Measurements from ENCODE around the gene KRT83.
"Not testable (repeated sequence)": the region's sequence is repeated elsewhere in the genome, so short reads cannot be mapped to it uniquely, and the experiment has no call there.

KRT83 gene

DNA sequence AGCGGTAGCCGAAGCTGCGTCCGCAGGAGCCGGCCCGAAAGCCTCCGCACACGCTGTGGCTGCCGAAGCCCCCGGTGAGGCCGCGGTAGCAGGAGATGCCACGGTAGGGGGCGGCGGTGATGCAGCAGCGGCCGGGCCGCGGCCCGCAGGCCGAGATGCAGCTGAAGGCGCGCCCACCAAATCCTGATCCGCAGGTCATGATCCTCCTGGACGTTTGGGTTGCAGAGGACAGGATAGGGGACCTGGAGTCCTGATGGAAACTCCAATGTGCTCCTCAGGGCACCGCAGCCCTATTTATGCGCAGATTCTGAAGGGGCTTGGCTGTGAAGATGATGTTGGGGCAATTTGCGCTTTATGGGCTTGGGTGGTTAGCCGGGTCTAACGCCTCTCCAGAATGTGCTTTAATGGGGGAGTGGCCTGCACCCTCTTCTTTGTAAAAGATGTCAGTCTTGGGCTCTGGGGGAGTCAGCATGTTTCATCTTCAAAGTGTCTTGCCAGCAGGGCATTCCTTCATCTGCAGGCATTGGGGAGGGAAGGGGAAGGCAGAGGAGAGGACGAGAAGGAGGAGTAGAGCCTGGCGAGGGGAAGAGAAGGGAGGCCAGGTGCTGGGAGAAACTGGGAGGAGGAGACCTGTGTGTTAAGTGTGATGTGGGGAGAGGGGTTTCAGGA, 29.8 kb downstream of the KRT83 start, which contains the start of gene KRT81:
Gene KRT81, minus strand, starts transcription at position 268 of the 669 bp plus-strand sequence. Its CDS starts 69 bp downstream, at position 199.
- Histone ChIP-seq H2AFZ (ENCODE audit: low read depth, low read length) (no peak within 1 kb of the TSS), H3K27me3 (ENCODE audit: insufficient read depth, low read length) (no peaks in the 10 kb centered on the region)

DNA sequence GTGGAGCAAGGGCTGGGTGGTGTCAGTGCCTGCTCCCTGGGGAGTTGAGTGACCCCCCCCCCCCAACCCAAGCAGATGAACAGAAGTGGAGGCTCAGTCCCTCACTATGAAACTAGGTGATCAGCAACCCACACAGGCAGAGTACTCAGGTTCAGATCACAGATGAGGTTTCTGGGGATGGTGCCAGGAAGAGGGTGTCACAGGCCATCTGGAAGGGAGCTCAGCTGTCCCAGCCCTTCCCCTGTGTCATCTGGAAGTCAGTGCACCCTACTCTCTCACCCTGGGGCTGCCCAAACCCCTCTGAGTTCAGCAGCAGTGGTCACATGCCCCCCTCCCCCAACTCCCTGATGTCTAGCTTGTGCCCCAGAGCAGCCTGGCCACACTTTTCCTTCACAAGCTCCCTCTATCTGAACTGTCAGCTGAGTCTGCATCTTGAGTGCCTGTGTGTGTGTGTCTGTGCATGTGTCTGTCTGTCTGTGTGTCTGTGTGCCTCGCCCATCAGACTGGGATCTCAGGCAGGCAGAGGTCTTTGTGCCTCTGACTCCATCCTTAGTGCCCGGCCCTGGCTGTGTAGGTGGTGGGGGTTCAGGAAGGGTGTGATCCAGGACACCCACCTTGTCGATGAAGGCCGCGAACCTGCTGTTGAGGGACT, 30.6 kb downstream of the KRT83 start:
- not testable (repeated sequence) for H3K9me3 ChIP-seq (ENCODE audit: low read length); H3K4me1 ChIP-seq (ENCODE audit: insufficient read depth, low read length); H2AFZ ChIP-seq (ENCODE audit: low read depth, low read length); H3K36me3 ChIP-seq (ENCODE audit: insufficient read depth, low read length); H3K4me3 ChIP-seq (ENCODE audit: low read length); H3K27me3 ChIP-seq (ENCODE audit: insufficient read depth, low read length)

More for the DNA sequence above, 29.8 kb downstream of the KRT83 start, which contains the start of gene KRT81:
- Histone ChIP-seq H3K4me3 (ENCODE audit: low read length) (no peak within 1 kb of the TSS), H3K4me1 (ENCODE audit: insufficient read depth, low read length) (no peaks in the 10 kb centered on the region), H3K9me3 (ENCODE audit: low read length) (no peaks in the 10 kb centered on the region), H3K36me3 (ENCODE audit: insufficient read depth, low read length) (no peaks in the 10 kb centered on the region)

DNA sequence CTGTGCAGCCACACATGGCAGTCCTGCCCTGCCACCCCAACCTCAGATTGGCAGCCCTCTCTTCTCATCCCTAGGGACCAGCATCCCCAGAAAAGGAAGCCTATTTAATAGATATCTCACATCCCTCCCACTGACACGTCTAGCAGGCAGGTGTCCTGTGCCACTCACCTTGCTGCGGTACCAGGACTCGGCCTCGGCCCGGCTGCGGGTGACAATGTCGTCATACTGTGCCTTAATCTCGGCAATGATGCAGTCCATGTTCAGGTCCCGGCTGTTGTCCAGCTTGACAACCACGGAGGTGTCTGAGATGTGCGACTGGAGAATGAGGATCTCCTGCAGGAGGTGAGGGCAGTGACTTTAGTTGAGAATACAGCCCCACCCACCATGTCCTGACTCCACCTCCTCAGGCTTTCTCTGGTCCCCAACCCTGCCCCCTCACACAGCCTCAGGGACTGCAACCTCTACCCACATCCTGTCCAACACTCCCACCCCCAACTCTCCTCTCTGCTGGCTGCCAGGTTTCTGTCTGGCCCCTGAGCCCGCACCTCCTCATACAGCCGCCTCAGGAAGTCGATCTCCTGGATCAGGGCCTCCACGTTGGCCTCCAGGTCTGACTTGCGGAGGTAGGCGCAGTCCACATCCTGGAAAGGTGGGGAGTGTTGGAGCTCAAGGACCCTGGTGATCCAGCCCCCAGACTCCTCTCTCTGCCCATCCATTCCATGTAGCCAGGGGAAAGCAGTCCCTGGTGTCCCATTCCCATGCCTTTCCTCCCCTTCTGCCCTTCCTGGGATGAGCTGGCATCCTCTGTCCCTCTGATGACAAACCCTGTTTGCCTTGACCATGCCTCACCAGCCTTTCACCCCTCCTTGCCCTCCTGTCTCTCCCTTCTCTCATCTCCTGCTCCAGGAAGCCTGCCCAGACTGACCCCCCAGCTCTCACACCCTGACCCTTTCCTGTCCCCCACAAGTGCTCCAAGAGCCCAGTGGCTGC, 33.1 kb downstream of the KRT83 start:
- H3K4me3 ChIP-seq (ENCODE audit: low read length): not testable (repeated sequence)

DNA sequence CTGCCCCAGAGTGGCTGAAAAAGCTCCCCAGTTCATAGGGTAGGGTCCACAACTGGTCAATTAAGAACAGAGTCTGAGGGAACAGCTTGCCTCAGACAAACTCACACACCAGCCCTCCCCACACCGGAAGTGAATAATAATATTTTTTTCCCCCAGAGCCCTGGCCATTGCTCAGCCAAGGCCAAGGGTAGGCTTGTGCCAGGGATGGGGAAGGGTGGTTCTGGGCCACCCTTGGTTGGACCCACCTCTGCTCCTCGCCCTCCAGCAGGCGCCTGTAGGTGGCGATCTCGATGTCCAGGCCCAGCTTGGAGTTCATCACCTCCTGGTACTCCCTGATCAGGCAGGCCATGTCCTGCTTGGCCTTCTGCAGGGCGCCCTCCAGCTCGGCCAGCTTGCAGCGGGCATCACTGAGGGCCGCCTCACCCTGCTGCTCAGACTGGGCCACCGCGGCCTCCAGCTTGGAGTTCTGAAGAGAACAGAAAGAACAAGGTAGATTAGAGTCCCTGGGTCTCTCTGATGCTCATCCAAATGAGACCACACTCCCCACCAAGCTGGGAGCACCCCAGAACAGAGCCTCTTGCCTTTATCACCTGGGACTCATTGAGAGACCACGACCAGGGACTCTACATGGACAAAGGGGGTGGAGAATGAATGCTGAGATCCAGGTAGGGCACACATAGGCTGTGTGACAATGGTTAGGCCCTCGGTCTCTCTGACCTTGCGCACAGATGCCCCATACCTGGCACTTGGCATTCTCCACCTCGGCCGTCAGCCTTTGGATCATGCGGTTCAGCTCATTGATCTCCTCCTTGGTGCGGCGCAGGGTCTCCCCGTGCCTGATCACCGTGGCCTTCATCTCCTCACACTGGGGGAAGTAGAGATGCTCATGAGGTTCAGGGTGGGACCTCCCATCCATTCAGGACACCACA, 34.1 kb downstream of the KRT83 start:
- H3K36me3 ChIP-seq (ENCODE audit: insufficient read depth, low read length); H2AFZ ChIP-seq (ENCODE audit: low read depth, low read length); H3K4me1 ChIP-seq (ENCODE audit: insufficient read depth, low read length); H3K9me3 ChIP-seq (ENCODE audit: low read length); H3K27me3 ChIP-seq (ENCODE audit: insufficient read depth, low read length); H3K4me3 ChIP-seq (ENCODE audit: low read length): not testable (repeated sequence)

More for the DNA sequence above, 33.1 kb downstream of the KRT83 start:
- H3K4me1 ChIP-seq (ENCODE audit: insufficient read depth, low read length); H3K36me3 ChIP-seq (ENCODE audit: insufficient read depth, low read length); H3K27me3 ChIP-seq (ENCODE audit: insufficient read depth, low read length); H3K9me3 ChIP-seq (ENCODE audit: low read length); H2AFZ ChIP-seq (ENCODE audit: low read depth, low read length): not testable (repeated sequence)

DNA sequence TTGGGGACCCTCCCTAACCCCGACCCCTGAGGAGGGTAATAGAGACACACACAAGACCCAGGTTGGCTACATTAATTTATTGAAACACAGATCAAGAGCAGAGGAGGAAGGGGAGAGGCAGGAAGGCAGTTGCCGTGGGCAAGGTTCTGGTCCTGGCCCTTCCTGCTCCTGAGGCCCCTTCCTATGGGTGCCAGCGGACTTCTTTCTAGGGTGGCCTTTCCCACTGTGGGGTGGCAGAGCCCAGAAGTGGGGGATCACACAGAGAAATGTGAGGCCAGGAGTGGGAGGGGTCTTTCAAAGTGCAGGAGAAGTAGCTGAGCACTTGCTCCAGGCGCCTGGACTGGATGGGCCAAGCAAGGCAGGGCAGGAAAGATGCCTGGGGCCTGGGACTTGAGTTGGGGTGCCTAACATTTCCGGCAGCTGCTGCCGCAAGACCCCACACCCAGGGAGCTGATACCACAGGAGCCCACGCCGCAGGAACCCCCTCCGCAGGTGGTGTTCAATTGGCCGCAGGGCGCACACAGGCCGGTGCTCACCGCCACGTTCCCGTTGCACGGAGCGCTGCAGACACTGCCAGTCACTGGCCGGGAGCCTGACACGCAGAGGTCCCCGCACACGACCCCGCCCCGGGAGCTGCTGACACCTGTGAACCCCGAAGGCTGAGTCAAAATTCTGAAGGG, 35.2 kb downstream of the KRT83 start:
- Histone ChIP-seq H3K36me3 (ENCODE audit: insufficient read depth, low read length) (no peaks in the 10 kb centered on the region), H3K9me3 (ENCODE audit: low read length) (no peaks in the 10 kb centered on the region), H2AFZ (ENCODE audit: low read depth, low read length) (no peak overlapping the region), H3K4me1 (ENCODE audit: insufficient read depth, low read length) (no peaks in the 10 kb centered on the region), H3K4me3 (ENCODE audit: low read length) (no peak overlapping the region), H3K27me3 (ENCODE audit: insufficient read depth, low read length) (no peaks in the 10 kb centered on the region)

DNA sequence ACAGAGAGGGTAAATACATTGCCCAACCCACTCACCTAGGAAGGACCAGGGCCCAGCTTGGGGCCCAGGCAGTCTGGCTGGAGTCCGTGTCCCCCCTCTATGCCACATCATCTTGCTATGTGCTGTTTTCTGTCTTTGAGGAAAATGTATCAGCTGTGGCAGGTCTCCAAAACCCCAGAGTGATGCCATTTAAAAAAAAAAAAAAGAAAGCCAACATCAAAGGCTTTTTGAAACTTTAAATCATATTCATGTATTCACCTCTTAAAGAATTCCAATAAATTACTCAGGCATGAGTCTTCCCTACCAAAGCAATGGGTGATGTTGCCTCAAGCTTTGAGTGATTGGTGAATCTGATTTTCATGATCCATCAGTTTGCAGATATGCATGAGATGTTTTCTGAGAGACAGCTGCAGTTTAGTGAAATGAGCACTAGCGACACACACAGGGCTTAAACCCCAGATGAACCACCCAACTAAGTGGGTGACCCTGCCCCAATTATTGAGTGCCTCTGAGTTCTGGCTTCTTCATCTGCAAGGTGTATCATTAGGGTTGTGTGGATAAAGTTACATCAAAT, 35.9 kb downstream of the KRT83 start:
- Histone ChIP-seq H3K4me1 (ENCODE audit: insufficient read depth, low read length) (no peaks in the 10 kb centered on the region), H3K9me3 (ENCODE audit: low read length) (no peaks in the 10 kb centered on the region), H3K36me3 (ENCODE audit: insufficient read depth, low read length) (no peaks in the 10 kb centered on the region), H3K4me3 (ENCODE audit: low read length) (no peak overlapping the region), H2AFZ (ENCODE audit: low read depth, low read length) (no peak overlapping the region), H3K27me3 (ENCODE audit: insufficient read depth, low read length) (no peaks in the 10 kb centered on the region)

DNA sequence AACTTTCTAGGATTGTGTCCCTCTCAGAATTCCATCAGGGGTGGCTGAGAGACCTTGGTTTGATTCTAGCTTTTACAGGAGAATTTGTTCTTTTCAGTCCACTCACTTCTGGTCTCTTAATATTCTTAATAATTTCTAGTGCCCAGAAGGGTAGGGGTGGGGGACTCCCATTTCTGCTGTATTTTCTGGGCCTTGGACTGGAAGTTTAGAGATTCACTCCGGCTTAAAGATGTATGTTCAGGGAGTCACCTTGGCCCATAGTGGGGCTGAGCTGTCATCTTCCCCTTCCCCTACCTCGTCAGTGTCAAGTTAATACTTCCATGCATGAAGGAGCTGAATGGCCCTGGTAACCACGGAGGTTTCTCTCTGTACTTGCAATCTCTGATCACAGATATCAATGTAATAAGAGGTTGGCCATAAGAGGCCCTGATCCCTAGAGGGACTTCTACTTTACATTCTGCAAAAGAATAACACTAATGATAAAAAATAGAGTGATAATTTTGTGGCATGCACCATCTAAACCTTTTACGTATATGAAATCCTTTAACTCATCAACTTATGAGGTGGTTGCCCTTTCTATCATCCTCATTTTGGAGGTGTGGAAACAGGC, 36.5 kb downstream of the KRT83 start:
- peaks cover 4% of the 10 kb centered on the region for H3K4me1 ChIP-seq (ENCODE audit: insufficient read depth, low read length)
- H3K36me3 ChIP-seq (ENCODE audit: insufficient read depth, low read length): no peaks in the 10 kb centered on the region
- no peak overlapping the region for H3K4me3 ChIP-seq (ENCODE audit: low read length)
- H3K9me3 ChIP-seq (ENCODE audit: low read length): no peaks in the 10 kb centered on the region
- no peak overlapping the region for H2AFZ ChIP-seq (ENCODE audit: low read depth, low read length)
- no peaks in the 10 kb centered on the region for H3K27me3 ChIP-seq (ENCODE audit: insufficient read depth, low read length)

DNA sequence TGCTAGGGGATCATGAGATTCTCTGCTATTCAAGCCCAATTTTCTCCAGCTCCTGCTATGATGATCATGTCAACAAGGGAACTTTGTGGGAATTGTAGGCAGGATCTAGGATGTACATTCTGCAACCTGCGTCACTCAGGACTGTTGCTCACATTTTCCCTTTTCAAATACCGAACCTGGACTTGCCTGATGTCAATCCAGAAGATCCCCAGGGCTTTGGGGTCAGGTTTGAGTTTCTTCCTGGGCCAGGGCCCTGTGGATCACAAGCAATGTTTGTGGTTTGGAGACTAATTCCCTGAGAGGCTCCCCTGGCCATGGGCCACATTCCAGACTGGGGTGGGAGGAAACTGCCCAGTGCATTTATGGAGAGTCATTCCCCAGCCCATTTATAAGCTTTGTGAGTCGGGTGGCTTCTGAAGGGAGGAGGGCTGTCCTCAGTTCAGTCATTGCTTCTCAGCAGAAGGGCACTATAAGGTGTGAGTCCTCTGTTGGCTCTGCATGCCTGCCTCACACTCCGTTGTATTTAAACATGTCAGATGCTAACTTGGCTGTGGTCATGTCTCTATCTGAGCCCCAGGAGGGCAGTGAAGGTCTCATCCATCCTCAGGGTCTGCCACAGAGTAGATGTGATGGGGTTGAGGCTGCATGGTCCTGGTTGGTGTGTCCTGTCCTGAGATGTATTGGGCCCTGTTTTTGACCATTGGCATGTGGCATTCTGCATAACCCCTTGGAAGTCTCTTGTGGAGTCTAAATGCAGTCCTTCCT, 40.2 kb downstream of the KRT83 start:
- no peaks in the 10 kb centered on the region for H3K9me3 ChIP-seq (ENCODE audit: low read length)
- no peaks in the 10 kb centered on the region for H3K36me3 ChIP-seq (ENCODE audit: insufficient read depth, low read length)
- H3K4me3 ChIP-seq (ENCODE audit: low read length): no peak overlapping the region
- H2AFZ ChIP-seq (ENCODE audit: low read depth, low read length): no peak overlapping the region
- peaks cover 6% of the 10 kb centered on the region for H3K4me1 ChIP-seq (ENCODE audit: insufficient read depth, low read length)
- H3K27me3 ChIP-seq (ENCODE audit: insufficient read depth, low read length): peaks cover 4% of the 10 kb centered on the region

DNA sequence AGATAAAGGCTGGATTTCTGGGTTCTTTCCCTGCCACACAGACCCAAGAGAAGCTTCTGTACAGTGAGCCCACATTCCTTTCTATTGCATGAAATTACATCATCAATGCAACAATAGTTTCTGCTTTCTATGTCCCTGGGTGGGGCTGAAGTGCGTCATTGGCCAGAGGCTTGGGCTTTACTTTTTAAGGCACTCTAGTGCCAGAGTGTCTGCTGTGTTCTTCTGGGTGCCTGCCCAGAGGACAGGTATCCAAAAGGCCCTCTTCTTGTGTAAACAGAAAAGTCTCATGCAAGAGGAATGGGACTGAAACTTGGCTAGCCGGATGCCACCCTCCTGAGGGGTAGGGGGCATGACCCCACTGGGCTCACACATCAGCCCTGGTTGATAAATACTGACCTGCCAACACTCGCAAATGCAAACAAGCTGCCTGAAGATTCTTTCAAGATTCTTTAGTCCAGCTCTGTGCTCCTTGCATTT, 40.8 kb downstream of the KRT83 start:
- peaks cover 6% of the 10 kb centered on the region for H3K4me1 ChIP-seq (ENCODE audit: insufficient read depth, low read length)
- H3K4me3 ChIP-seq (ENCODE audit: low read length): no peak overlapping the region
- no peak overlapping the region for H2AFZ ChIP-seq (ENCODE audit: low read depth, low read length)
- H3K9me3 ChIP-seq (ENCODE audit: low read length): no peaks in the 10 kb centered on the region
- peaks cover 4% of the 10 kb centered on the region for H3K27me3 ChIP-seq (ENCODE audit: insufficient read depth, low read length)
- H3K36me3 ChIP-seq (ENCODE audit: insufficient read depth, low read length): no peaks in the 10 kb centered on the region

DNA sequence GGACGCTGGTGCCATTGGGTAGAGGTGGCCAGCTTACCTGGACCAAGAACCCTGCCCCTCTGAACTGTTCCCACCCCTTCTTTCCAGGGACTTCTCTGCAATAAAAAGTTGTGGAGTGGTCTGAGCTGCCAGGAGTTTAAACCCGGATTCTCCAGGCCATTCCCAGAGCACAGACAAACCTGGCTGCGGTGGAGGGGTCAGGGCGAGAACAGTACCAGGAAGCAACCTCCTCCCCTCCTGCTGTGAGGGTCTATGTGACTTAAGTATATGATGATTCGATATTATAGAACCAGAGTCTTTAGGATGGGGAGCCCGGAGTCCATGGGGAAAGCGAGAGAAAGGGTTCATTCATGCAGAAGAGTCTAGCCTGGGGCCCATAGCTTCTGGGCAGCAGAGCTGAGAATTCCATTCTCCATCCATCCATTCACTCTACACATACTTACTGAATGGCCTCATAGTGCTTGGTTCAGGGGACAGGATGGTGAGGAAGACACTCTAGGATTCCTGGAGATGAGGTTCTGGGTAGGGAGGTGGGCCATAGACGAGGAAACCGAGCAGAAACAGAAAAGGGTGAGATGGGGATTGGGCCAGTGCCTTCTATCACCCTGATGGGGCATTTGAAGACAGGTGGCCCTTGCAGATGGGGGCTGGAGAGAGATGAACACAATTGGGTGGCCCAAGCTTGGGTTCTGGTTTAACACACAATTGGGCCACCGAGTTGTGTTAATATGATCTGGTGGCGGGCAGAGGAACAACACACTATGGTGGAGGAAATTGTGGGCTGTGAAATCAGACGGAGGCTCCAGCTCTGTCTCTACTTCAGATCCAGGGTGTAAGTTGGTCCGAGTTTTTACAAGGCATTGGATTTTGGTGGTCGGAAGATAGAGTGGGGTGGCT, 41.5 kb downstream of the KRT83 start:
- no peaks in the 10 kb centered on the region for H3K36me3 ChIP-seq (ENCODE audit: insufficient read depth, low read length)
- H3K9me3 ChIP-seq (ENCODE audit: low read length): no peaks in the 10 kb centered on the region
- H2AFZ ChIP-seq (ENCODE audit: low read depth, low read length): no peak overlapping the region
- no peak overlapping the region for H3K4me3 ChIP-seq (ENCODE audit: low read length)
- peaks cover 6% of the 10 kb centered on the region for H3K4me1 ChIP-seq (ENCODE audit: insufficient read depth, low read length)
- peaks cover 4% of the 10 kb centered on the region for H3K27me3 ChIP-seq (ENCODE audit: insufficient read depth, low read length)
